Panc1 (cell line): ENCODE results near the gene KCNAB1. TPM values are rescaled to one million over a fixed set of nuclear protein-coding genes. Genes with fewer than 3 reads are reported as not detected.

Experiments used
- ATAC-seq: fragments of 200-7000 bp; cut with Tn5 transposase; 2 replicates; pipeline ENCODE4 v1.9.1; 2020; ENCODE audit warnings: mild to moderate bottlenecking, moderate library complexity
- BruUV-seq: library from RNA; stranded (reverse); fragments of 400-500 nt; replicated peaks from 2 replicates; lab custom pipeline; 2021; lab: Mats Ljungman, UMichigan
- CTCF ChIA-PET: fragments of 300-600 bp; sonication (Branson Sonifier 250); formaldehyde crosslinking; loops from one replicate; lab custom pipeline; 2022; ENCODE audit warnings: antibody characterized with exemption; lab: Charles Lee
- POLR2A ChIA-PET: fragments of 300-600 bp; sonication (Branson Sonifier 250); formaldehyde crosslinking; loops from one replicate; lab custom pipeline; 2022; ENCODE audit warnings: antibody characterized with exemption; lab: Charles Lee
- DNase-seq: peaks from one replicate; pipeline ENCODE4 v3.0.0-alpha.2; 2010; ENCODE audit warnings: low read depth, low spot score
- H3K27ac ChIP-seq: 2 replicates; pipeline ENCODE4 v1.5.1; 2011; ENCODE audit warnings: mild to moderate bottlenecking, low read length, inconsistent platforms
- H3K27me3 ChIP-seq: fragments of 200-500 bp; sonication (Bioruptor generic); 2 replicates; pipeline ENCODE4 v1.6.0; 2014; ENCODE audit warnings: low read length, inconsistent platforms; ENCODE audit not compliant: control insufficient read depth, insufficient read depth
- H3K36me3 ChIP-seq: fragments of 200-500 bp; sonication (Bioruptor generic); 2 replicates; pipeline ENCODE4 v1.5.1; 2014; ENCODE audit warnings: inconsistent platforms, mild to moderate bottlenecking, low read length, moderate library complexity; ENCODE audit not compliant: control insufficient read depth, insufficient read depth
- H3K4me1 ChIP-seq: 2 replicates; pipeline ENCODE4 v1.5.1; 2011; ENCODE audit warnings: inconsistent platforms, mild to moderate bottlenecking, low read length, moderate library complexity; ENCODE audit not compliant: control insufficient read depth, insufficient read depth
- H3K4me3 ChIP-seq, 2 experiments: 2 replicates each; pipeline ENCODE4 v1.5.1; 2011 to 2012; ENCODE audit warnings: low read depth in 2 of 2, low read length in 2 of 2, mild to moderate bottlenecking in 2 of 2, inconsistent platforms in 1 of 2, moderate library complexity in 1 of 2
- H3K9me3 ChIP-seq: fragments of 200-500 bp; sonication (Bioruptor generic); 2 replicates; pipeline ENCODE4 v1.5.1; 2014; ENCODE audit warnings: low read depth, mild to moderate bottlenecking, inconsistent platforms, low read length, moderate library complexity; ENCODE audit not compliant: control insufficient read depth, insufficient read depth
- CTCF ChIP-seq: fragments of 450-650 bp; IDR thresholded peaks from 2 replicates; pipeline ENCODE4 v1.5.1; 2017; ENCODE audit warnings: mild to moderate bottlenecking
- POLR2AphosphoS5 ChIP-seq: IDR thresholded peaks from 2 replicates; pipeline ENCODE4 v1.6.1; 2012; ENCODE audit warnings: mild to moderate bottlenecking, low read depth, low read length, moderate library complexity
- REST ChIP-seq, 2 experiments: IDR thresholded peaks; 2 replicates each; pipeline ENCODE4 v1.6.1; 2011 to 2012; ENCODE audit warnings: low read depth in 2 of 2, control low read depth in 1 of 2, low read length in 1 of 2, mild to moderate bottlenecking in 1 of 2, moderate library complexity in 1 of 2; ENCODE audit not compliant: insufficient read depth in 1 of 2
- SIN3A ChIP-seq: IDR thresholded peaks from 2 replicates; pipeline ENCODE4 v1.6.1; 2012; ENCODE audit warnings: low read depth, mild to moderate bottlenecking, low read length, moderate library complexity, borderline replicate concordance; ENCODE audit not compliant: insufficient read depth
- TCF7L2 ChIP-seq: IDR thresholded peaks from 2 replicates; pipeline ENCODE4 v1.6.1; 2011; ENCODE audit warnings: mild to moderate bottlenecking, low read depth, low read length, inconsistent platforms
- in situ Hi-C: cut with HindIII; loops from 2 replicates; pipeline ENCODE4 v1.10.0; 2016; ENCODE audit warnings: low sequenced_read_pairs, low pct_unique_long_range_greater_than_20kb
- intact Hi-C: fragments of 100-400 bp; cut with micrococcal nuclease; formaldehyde crosslinking; loops from one replicate; pipeline ENCODE4 v1.10.0; 2022; ENCODE audit not compliant: unreplicated experiment
- total RNA-seq: library from RNA; stranded (reverse); gene quantifications from one replicate; pipeline ENCODE4 v1.2.1, GENCODE V29; 2021; ENCODE audit not compliant: unreplicated experiment

The KCNAB1 gene
- total RNA-seq, 1 experiment from 2014 or later: not detected

- CTCF ChIA-PET: no interaction called here
- Histone ChIP-seq H3K36me3 (no peaks in the 10 kb centered on the region), H3K4me3 (no peak overlapping the region), H3K9me3 (no peaks in the 10 kb centered on the region), H3K27ac (no peak overlapping the region), H3K4me1 (no peaks in the 10 kb centered on the region), H3K27me3 (no peaks in the 10 kb centered on the region; the same call in 1 of the 2 replicates)
- intact Hi-C loops (no loop called here), in situ Hi-C loops (no loop called here)
- ATAC-seq (no peak), DNase-seq (no peak)
- no TSS peak for BruUV-seq
- POLR2A ChIA-PET: no interaction called here
- TF ChIP-seq REST (IDR thresholded peaks at IDR 0.05; ENCODE audit: insufficient read depth in 1 of 2, low read depth in 2 of 2, low read length in 1 of 2) (no peak), SIN3A (no peak), POLR2AphosphoS5 (no peak), CTCF (no peak), TCF7L2 (no peak)
Measured at GRCh38 chr3:156495816-156496215, 375.4 kb downstream of the KCNAB1 start.

- Histone ChIP-seq H3K36me3 (no peaks in the 10 kb centered on the region), H3K9me3 (no peaks in the 10 kb centered on the region), H3K4me3 (no peak overlapping the region), H3K27me3 (no peaks in the 10 kb centered on the region), H3K4me1 (no peaks in the 10 kb centered on the region), H3K27ac (no peak overlapping the region)
- no peak for DNase-seq
- no TSS peak for BruUV-seq
- intact Hi-C loops (no loop called here), in situ Hi-C loops (no loop called here)
- no peak for TF ChIP-seq TCF7L2
- no peak for TF ChIP-seq SIN3A
- TF ChIP-seq CTCF: no peak
- no peak for TF ChIP-seq REST (IDR thresholded peaks at IDR 0.05; ENCODE audit: insufficient read depth in 1 of 2, low read depth in 2 of 2, low read length in 1 of 2)
- TF ChIP-seq POLR2AphosphoS5: no peak
- ChIA-PET POLR2A (no interaction called here), CTCF (no interaction called here)
- ATAC-seq: no peak
Measured at GRCh38 chr3:156497326-156497725, 376.9 kb downstream of the KCNAB1 start.
